ENCODE measurements around the gene TIMM44. TPM values are rescaled to one million over a fixed set of nuclear protein-coding genes. Genes with fewer than 3 reads are reported as not detected.
"Not testable (repeated sequence)": the region's sequence is repeated elsewhere in the genome, so short reads cannot be mapped to it uniquely, and the experiment has no call there.

TIMM44 gene
- total RNA-seq, 1 donor from 2014 or later, result 63.6 TPM

- DNase-seq (ENCODE audit: extremely low read depth, low read depth, low spot score), result no peak
These were observed 9.6 kb upstream of the TIMM44 start for GRCh38 chr19:7953060-7953459.

GRCh38 chr19:7947939-7948338 lies 4.5 kb upstream of the TIMM44 start:
- no peak for DNase-seq (ENCODE audit: extremely low read depth, low read depth, low spot score)

GRCh38 chr19:7944177-7944761 lies 803 bp upstream of the TIMM44 start:
- no peak for DNase-seq (ENCODE audit: extremely low read depth, low read depth, low spot score)

- DNase-seq (ENCODE audit: extremely low read depth, low read depth, low spot score), result no peak
These were observed 454 bp downstream of the TIMM44 start for GRCh38 chr19:7942981-7943443.

DNA sequence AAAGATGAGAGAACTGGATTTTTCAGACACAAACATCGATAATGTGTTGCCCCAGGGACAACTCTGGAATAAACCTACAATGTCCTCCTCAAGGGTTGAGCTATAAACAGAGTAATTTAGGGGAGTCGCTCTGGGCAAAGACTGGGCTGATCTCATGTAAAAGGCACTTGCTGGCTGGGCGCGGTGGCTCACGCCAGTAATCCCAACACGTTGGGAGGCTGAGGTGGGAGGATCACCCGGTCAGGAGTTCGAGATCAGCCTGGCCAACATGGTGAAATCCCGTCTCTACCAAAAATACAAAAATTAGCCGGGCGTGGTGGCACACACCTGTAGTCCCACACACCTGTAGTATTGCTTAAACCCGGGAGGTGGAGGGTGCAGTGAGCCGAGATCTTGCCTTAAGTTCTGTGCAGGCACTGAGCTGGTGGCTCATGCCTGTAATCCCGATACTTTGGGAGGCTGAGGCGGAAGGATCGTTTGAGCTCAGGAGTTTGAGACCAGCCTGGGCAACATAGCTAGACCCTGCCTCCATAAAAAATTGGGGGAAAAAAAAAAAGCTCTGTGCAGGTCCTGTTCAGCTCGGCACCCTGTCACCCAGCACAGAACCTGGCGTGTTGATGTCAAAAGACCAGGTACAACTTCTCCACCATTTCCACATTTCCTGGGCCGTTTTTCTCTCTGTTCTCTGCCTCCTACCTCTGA lies 1.4 kb downstream of the TIMM44 start:
- no peak for DNase-seq (ENCODE audit: extremely low read depth, low read depth, low spot score)

GRCh38 chr19:7940841-7941240 lies 2.6 kb downstream of the TIMM44 start:
- DNase-seq (ENCODE audit: extremely low read depth, low read depth, low spot score), result no peak

DNA sequence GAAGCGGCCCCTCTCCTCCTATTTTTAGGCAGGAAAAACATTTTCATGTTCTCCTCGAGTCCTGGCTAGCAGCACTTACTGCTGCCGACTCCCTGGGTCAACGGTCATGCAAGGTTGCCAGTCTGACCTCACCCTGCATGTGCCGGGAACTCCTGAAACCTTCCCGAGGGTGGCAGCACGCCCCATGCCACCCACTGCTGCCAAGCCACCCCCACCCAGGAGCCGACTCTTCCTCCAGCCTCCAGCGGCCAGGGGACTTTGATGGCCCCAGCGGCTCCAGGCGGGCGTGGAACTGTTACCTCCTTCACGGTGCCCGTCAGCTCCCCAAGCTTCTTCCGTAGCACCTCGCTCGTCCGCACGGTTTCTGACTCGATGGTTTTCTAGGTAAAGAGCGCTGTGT lies 8.7 kb downstream of the TIMM44 start:
- no peak for DNase-seq (ENCODE audit: extremely low read depth, low read depth, low spot score)

GRCh38 chr19:7933828-7934725 lies 9.4 kb downstream of the TIMM44 start:
- no peak for DNase-seq (ENCODE audit: extremely low read depth, low read depth, low spot score)

GRCh38 chr19:7933411-7933810 lies 10.1 kb downstream of the TIMM44 start:
- DNase-seq (ENCODE audit: extremely low read depth, low read depth, low spot score), result no peak

DNA sequence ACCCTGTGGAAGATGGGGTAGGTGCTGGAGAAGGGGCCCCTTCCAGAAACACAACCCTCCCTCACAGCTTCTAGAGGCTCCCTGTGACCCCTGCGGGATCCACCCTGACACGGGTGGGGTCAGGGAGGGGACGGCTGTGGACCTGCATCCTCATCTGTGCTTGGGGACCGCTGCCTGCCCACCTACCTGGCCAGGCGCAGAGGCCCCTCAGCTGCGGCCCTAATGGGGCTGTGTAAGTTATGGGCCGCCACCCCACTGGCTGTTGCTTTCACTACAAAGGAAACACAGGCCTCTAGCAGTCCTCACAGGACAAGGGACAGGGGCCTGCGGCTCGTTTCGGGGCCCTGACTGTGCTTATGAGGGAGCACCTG lies 10.6 kb downstream of the TIMM44 start:
- DNase-seq (ENCODE audit: extremely low read depth, low read depth, low spot score), result no peak

DNA sequence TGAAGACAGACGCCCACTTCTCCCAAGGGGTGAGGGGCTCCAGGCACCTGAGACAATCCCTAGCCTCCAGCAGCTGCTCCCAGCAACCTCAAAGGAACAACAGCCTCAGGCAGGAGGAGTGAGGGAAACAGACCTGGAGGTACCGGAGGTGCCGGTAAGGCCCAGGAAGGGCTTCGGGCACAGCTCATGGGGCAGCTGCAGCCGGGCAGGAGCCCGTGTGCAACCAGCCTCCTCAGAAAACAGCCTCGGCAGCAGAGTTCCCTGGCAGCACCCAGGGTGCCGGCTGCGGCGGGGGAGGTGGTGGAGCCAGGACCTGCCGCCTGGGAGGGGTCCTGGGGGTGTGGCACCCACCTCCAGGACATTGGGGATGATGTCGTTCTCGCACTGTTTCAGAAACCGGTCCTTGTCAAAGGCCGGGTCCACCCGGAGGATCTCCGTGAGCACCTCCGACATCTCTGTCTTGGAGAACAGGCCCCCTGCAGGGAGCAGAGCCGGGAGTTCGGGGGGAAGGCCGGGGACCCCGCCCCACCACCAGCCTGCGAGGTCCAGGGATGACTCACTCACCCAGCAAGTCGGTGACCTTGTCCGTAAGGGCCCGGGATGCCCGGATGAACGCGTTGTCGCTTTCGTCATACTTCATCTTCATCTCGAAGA lies 11.1 kb downstream of the TIMM44 start:
- no peak for DNase-seq (ENCODE audit: extremely low read depth, low read depth, low spot score)

DNA sequence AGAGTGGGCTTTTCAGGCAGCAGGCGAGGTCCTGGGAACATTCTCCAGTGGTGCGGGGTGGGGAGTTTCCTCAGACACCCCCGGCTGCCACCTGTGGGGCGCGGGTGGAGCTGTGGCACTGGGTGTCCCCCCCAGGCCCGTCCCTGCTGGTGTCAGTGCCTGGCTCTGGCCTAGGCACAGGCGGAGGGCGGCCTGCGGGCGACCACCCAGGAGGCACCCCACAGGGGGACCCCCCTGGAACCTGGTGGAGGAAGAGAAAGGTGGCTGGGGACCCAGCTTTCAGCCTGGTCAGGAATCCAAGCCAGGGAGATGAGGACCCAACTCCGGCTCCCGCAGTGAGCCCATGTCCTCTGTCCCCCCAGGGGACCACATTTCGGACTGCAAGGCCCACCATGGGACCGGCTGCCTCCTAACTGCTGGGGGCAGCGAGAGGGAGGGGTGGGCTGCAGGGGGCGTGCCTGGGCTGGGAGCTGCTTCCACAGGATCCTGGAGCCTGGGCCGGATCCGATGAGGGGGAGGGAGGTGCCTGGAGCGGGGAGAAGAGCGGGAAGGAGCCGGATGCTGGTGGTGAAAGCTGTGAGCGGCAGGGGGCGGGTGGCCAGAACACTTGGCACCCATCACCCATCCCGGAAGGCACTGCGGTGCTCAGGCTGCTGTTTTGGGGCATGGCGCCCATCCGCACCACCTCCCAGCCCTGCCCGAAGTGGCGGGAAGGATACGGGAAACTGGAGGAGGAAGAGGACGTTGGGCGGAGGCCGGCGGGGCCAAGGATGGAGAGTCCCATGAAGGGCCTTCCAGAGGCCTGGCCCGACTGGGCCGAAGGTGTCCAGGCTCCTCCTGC lies 12.0 kb downstream of the TIMM44 start:
- no peak for DNase-seq (ENCODE audit: extremely low read depth, low read depth, low spot score)

- DNase-seq (ENCODE audit: extremely low read depth, low read depth, low spot score), result no peak
These were observed 12.7 kb downstream of the TIMM44 start for GRCh38 chr19:7930765-7931164.

GRCh38 chr19:7930030-7930429 lies 13.4 kb downstream of the TIMM44 start:
- DNase-seq (ENCODE audit: extremely low read depth, low read depth, low spot score), result not testable (repeated sequence)

DNA sequence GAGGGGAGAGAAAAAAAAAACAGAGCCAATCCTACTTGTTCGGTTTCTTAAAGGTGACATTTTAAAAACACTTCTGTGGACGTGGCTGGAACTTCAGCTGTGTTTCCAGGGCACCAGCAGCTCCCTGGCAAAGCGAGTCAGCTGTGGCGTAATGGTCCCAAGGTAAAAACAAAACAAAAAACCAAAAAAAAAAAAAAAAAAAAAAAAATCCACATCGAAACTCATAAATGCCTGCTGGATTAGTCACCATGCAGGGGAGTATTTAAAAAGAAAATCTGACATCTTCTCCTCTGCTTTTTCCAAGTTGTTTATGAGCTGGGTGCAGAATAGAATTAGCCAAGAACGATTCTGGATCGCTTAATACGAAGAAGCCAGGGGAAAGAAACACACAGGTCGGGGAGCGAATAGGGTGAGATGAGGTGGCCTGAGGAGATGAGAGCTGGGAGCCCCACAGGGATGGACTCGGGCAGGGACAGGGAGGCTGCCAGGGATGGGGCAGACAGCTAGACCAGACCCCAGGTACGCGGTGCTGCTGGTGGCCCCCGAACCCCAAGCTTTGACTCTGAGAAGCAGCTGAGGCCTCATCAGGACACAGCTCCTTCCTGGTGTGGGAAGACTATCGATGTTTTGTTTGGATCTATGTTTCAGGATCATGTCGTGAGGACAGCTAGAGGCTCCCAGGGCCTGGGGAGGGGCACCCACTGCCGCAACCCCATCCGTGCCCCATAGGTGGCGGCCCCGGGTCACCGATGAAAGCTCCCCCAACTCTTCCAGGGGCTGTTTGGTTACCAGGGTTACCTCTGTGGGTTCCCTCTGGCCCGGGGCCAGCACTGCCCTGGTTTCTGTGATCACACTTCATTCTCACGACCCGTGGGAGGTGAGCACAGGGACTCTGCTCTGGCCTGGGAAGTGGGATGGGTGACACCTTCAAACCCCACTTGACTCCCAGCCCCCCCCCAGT lies 14.4 kb downstream of the TIMM44 start:
- no peak for DNase-seq (ENCODE audit: extremely low read depth, low read depth, low spot score)

DNA sequence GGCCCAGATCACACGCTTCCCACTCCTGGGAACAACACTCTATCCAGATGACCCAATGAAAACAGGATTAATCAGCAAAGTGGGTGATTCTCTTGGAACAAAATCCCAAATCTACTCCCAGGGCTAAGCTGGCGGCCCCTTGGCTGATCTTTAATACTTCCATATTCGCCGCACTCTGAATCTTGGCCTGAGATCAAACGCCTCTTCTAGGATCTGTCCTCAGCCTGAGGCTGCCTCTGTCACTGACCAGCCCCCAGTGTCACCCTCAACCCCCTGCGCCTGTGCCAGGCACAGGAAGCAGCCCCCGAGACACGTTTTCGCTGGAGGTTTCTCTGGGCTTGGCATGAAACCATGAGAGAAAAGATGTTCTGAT lies 15.1 kb downstream of the TIMM44 start:
- no peak for DNase-seq (ENCODE audit: extremely low read depth, low read depth, low spot score)

DNA sequence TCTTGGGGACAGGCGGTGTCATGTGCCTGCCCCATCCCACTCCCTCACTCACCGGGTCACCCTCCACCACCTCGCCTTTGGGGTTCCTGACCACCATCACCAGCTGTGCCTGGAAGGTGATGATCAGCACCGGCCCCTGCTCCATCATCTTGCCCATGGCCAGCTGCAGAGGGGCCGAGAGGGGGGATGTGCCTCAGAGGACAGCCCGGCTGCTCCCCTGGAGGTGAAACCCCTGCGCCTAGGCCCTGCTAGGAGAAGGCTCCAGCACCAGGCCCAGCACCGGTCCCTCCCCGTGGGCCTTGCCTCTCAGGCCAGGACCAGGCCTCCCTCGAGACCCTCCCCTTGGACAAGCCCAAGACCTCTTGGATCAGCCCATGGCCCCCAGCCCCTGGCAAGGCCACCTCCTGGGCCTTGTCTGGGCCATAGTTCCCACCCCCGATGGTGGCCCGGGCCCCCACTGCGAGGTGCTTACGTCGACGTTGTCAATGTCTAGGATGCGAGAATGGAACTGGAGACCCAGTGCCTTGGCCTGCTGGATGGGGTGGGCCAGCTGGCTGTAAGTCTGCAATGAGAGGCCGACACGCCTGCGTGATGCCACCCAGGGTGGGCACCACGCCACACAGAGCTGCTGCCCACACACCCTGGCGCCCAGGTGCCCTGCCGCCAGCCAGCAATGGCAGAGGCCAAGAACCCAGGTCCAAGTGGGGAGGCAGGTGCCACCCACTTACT lies 15.7 kb downstream of the TIMM44 start:
- no peak for DNase-seq (ENCODE audit: extremely low read depth, low read depth, low spot score)

Measured in glomerular endothelial cell (primary cell).